ENCODE measurements around the gene DOCK4.

Gene DOCK4

DNA sequence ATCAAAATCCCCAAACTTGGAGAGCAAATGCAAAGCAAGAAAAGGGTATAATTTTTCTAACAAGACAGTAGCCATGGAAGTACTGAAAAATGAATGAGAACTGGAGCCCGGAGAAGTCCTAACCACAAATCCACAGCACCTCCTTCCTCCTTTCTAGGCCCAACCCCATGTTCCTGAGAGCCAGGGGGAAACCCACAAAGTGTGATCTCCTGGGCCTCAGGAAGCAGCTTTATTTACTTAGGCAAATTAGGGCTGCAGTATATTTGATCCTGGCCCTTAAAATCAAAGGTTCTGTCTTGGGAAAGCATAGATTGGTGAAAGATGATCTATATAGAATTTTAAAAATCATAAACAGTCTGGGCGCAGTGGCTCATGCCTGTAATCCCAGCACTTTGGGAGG, 103.0 kb downstream of the DOCK4 start:
- DNase-seq: no peak

- DNase-seq: no peak
Observed at GRCh38 chr7:112101201-112101846, 104.9 kb downstream of the DOCK4 start.

GRCh38 chr7:112097524-112097923, 108.7 kb downstream of the DOCK4 start:
- DNase-seq: no peak

- DNase-seq: no peak
Observed at GRCh38 chr7:112093409-112093808, 112.8 kb downstream of the DOCK4 start.

GRCh38 chr7:112092709-112093395, 113.3 kb downstream of the DOCK4 start:
- DNase-seq: no peak

GRCh38 chr7:112092306-112092705, 113.9 kb downstream of the DOCK4 start:
- no peak for DNase-seq

- DNase-seq: no peak
Observed at GRCh38 chr7:112091768-112092167, 114.4 kb downstream of the DOCK4 start.

DNA sequence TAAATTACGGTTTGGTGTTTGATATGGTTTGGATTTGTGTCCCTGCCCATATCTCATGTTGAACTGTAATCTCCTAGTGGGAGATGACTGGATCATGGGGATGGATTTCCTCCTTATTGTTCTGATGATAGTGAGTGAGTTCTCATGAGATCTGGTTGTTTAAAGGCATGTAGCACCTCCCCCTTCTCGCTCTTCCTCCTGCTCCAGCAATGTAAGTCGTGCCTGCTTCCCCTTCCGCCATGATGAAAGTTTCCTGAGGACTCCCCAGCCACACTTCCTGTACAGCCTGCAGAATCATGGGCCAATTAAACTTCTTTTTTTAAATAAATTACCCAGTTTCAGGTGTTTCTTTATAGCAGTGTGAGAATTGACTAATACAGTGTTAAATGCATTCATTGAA, 116.6 kb downstream of the DOCK4 start:
- DNase-seq: no peak

- DNase-seq: no peak
Observed at GRCh38 chr7:112088484-112089016, 117.6 kb downstream of the DOCK4 start.

GRCh38 chr7:112086496-112087254, 119.5 kb downstream of the DOCK4 start:
- no peak for DNase-seq

DNA sequence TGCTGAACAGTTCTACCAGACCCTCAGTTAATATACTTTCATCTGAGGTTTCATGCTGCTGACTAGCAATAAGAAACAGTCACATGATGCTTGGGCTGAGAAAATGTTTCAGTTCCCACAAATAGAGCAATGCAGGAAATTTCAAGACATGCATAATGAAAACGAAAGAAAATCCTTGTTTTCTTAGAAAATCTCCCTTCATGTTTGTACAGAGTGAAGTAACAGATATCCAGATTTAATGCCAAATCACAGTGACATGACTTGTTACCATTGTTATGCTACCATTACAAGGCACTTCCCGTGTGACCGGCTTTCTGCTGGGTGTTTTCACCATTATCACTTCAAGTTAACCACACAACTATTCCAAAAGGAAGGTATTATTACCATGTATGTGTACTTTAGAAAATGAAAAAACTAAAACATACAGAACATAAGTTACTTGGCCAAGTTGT, 121.7 kb downstream of the DOCK4 start:
- no peak for DNase-seq

- DNase-seq: no peak
Observed at GRCh38 chr7:112083776-112084355, 122.3 kb downstream of the DOCK4 start.

DNA sequence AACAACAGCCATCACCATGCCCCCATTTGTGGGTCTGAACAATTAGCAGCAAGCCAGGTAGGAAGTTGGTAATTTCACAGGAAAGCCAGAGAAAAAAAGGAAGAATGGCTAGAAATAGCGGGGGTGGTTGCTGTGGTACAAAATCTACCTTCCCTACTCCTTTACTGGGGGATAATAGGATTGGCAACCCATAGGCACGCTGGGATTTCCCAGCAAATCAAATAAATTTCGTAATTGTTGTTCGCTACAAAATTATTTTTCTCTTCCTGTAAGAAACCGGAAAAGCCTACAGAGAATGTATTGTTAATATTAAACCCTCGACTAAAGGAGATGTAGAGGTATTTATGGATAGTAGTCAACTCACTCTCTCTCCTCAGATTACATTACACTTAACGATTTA, 123.9 kb downstream of the DOCK4 start:
- no peak for DNase-seq

DNA sequence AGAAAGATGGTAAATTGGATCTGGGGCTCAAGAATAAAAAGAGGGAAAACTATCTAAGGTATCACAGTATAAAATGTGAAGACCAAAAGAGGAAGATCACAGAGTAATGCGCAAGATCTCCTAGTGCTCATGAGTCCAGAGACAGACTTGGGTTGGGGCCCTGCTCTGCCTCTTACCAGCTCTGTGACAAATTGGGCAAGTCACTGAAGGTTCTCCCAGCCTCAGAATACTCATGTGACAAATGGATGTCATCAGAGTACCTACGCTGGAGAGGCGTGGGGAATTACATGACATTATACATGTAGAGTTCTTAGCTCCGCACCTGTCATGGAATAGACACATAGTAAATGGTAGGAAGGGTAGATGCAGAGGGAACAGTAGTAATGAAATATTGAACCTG, 124.4 kb downstream of the DOCK4 start:
- no peak for DNase-seq

DNA sequence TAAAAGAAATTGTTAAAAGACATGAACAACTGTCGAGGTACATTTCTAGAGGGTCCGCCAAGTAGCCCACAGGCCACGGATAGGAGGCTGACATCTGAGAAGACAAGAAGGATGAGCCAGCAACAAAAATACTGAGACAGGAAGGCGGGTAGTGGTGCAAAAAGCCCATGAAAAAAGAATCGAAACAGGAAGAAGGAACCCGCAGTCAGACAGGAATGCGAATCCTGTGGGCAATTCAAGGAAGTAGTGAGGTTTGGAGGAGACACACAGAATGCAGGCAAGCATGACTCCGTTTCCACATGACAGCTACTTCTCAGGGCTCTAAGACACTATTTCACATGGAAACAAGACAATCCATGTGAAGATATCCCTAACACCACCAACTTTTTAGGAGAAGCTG, 125.2 kb downstream of the DOCK4 start:
- DNase-seq: no peak

DNA sequence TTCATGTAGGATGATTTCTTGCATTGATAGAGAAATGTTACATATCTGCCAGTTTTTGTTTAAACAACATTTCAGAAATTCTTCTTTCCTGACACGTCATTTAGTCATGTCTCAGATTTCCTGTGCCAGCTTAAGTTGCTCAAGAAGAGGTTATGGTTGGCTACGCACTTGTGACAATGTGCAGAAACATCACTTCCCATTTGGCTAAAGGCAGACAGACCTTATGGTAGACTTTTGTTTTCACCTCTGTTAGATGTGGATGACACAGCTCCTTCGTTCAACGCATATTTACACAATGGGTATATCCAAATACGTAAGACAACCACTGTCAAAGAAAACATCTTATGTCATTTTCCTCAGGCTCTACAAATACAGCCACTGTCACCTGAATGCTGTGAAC, 125.8 kb downstream of the DOCK4 start:
- no peak for DNase-seq

- no peak for DNase-seq
Observed at GRCh38 chr7:112079673-112080072, 126.5 kb downstream of the DOCK4 start.

- no peak for DNase-seq
Observed at GRCh38 chr7:112079122-112079521, 127.1 kb downstream of the DOCK4 start.

- no peak for DNase-seq
Observed at GRCh38 chr7:112076324-112076723, 129.9 kb downstream of the DOCK4 start.

DNA sequence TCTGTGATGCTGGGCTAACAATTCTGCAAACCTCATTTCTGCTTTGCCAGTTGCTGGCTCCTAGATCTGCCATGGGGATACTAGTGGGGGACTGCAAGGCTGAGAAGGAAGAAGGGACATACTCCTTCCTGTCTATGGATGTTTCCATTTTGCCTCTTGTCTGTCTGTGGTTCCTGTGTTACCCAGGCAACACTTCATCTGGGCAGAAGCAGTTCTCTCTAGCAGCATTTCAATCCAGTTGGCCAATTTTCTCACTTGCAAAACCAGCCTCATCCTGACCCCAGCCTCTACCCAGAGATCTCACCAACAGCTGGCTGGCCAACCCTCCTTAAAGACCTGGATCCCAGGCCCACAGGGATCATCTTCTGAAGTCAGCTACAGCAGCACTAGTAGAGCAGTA, 131.7 kb downstream of the DOCK4 start:
- no peak for DNase-seq

- DNase-seq: no peak
Observed at GRCh38 chr7:112073530-112073929, 132.7 kb downstream of the DOCK4 start.

- no peak for DNase-seq
Observed at GRCh38 chr7:112072541-112073245, 133.5 kb downstream of the DOCK4 start.

DNA sequence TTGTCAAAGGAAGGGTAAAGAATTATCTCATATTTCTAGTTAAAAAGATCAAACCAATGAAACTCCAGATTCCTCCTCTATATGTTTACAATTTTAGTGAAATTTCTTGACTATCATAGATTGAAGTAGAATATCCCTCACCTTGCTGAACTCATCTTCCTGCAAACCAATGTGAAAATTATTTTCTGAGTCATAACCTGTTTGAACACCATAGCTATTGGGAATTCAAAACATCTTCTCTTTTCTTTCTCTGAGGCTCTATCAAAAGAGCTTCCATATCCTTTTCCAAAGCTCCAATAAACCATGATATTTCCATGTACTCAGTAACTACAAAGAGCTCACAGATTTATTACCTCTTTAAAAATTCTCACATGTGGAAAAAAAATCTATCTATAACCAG, 134.3 kb downstream of the DOCK4 start:
- no peak for DNase-seq
